NCI-H82 (cell line): ENCODE results near the gene PTPRF.
"Not testable (repeated sequence)": the region's sequence is repeated elsewhere in the genome, so short reads cannot be mapped to it uniquely, and the experiment has no call there.

Experiments used
- DNase-seq: peaks from one replicate; lab custom pipeline; 2025; lab: John Stamatoyannopoulos, UW

PTPRF gene

GRCh38 chr1:43530483-43531106 lies at the start of gene PTPRF:
PTPRF (plus strand) TSS chr1:43530883; CDS start chr1:43545076, 14,193 bp downstream.
- peak; percentile 83 for DNase-seq

- no peak for DNase-seq
Measured at GRCh38 chr1:43481491-43481890, 49.2 kb upstream of the PTPRF start.

GRCh38 chr1:43482215-43482614 lies 48.5 kb upstream of the PTPRF start:
- no peak for DNase-seq

GRCh38 chr1:43484367-43484766 lies 46.3 kb upstream of the PTPRF start:
- no peak for DNase-seq

GRCh38 chr1:43488165-43488564 lies 42.5 kb upstream of the PTPRF start:
- no peak for DNase-seq

GRCh38 chr1:43491061-43491460 lies 39.6 kb upstream of the PTPRF start:
- DNase-seq = no peak

GRCh38 chr1:43492826-43493225 lies 37.9 kb upstream of the PTPRF start:
- DNase-seq = no peak

- DNase-seq = peak; percentile 34
Measured at GRCh38 chr1:43493661-43494450, 36.8 kb upstream of the PTPRF start.

GRCh38 chr1:43495204-43495603 lies 35.5 kb upstream of the PTPRF start:
- no peak for DNase-seq

- DNase-seq = no peak
Measured at GRCh38 chr1:43499898-43500297, 30.8 kb upstream of the PTPRF start.

- not testable (repeated sequence) for DNase-seq
Measured at GRCh38 chr1:43501806-43502205, 28.9 kb upstream of the PTPRF start.

- DNase-seq = no peak
Measured at GRCh38 chr1:43503534-43503933, 27.1 kb upstream of the PTPRF start.

- DNase-seq = peak; percentile 27
Measured at GRCh38 chr1:43505077-43505780, 25.5 kb upstream of the PTPRF start.

- DNase-seq = no peak
Measured at GRCh38 chr1:43506233-43506632, 24.4 kb upstream of the PTPRF start.

- DNase-seq = peak; percentile 27
Measured at GRCh38 chr1:43507296-43508295, 23.1 kb upstream of the PTPRF start.

- DNase-seq = peak; percentile 90
Measured at GRCh38 chr1:43509007-43509739, 21.5 kb upstream of the PTPRF start.

- no peak for DNase-seq
Measured at GRCh38 chr1:43509740-43510375, 20.8 kb upstream of the PTPRF start.

- DNase-seq = no peak
Measured at GRCh38 chr1:43510621-43511020, 20.1 kb upstream of the PTPRF start.

- no peak for DNase-seq
Measured at GRCh38 chr1:43511394-43511793, 19.3 kb upstream of the PTPRF start.

- DNase-seq = no peak
Measured at GRCh38 chr1:43512133-43512532, 18.6 kb upstream of the PTPRF start.
